GM18867 (cell line): ENCODE data around the gene KDM7A.
"Not testable (repeated sequence)": the region's sequence is repeated elsewhere in the genome, so short reads cannot be mapped to it uniquely, and the experiment has no call there.

Source experiments
- ATAC-seq: cut with Tn5 transposase; IDR thresholded peaks from one replicate; pipeline ENCODE4 v1.9.1; 2021; ENCODE audit warnings: mild to moderate bottlenecking, moderate library complexity; ENCODE audit not compliant: unreplicated experiment

The KDM7A gene

GRCh38 chr7:140176811-140177702 lies at the start of gene KDM7A:
TSS of gene KDM7A (minus strand) at chr7:140176983. CDS start at chr7:140176937, 46 bp downstream.
- ATAC-seq, result peak; percentile 72

- ATAC-seq, result no peak
Observed at GRCh38 chr7:140225562-140226249, 48.9 kb upstream of the KDM7A start.

GRCh38 chr7:140223515-140224221 lies 46.9 kb upstream of the KDM7A start:
- no peak for ATAC-seq

- ATAC-seq, result no peak
Observed at GRCh38 chr7:140222814-140223213, 46.0 kb upstream of the KDM7A start.

GRCh38 chr7:140219672-140220524 lies 43.1 kb upstream of the KDM7A start:
- ATAC-seq, result no peak

GRCh38 chr7:140218656-140219055 lies 41.9 kb upstream of the KDM7A start:
- ATAC-seq, result no peak

- no peak for ATAC-seq
Observed at GRCh38 chr7:140217750-140218501, 41.1 kb upstream of the KDM7A start.

- ATAC-seq, result no peak
Observed at GRCh38 chr7:140215281-140215680, 38.5 kb upstream of the KDM7A start.

- ATAC-seq, result peak; percentile 19
Observed at GRCh38 chr7:140214075-140214684, 37.4 kb upstream of the KDM7A start.

- ATAC-seq, result peak; percentile 39
Observed at GRCh38 chr7:140213684-140214074, 36.9 kb upstream of the KDM7A start.

- ATAC-seq, result peak; percentile 55
Observed at GRCh38 chr7:140212100-140212881, 35.5 kb upstream of the KDM7A start.

- no peak for ATAC-seq
Observed at GRCh38 chr7:140211698-140212097, 34.9 kb upstream of the KDM7A start.

GRCh38 chr7:140209866-140210609 lies 33.3 kb upstream of the KDM7A start:
- ATAC-seq, result peak; percentile 89

GRCh38 chr7:140206616-140207389 lies 30.0 kb upstream of the KDM7A start:
- ATAC-seq, result no peak

- ATAC-seq, result no peak
Observed at GRCh38 chr7:140205600-140205999, 28.8 kb upstream of the KDM7A start.

- no peak for ATAC-seq
Observed at GRCh38 chr7:140203556-140203955, 26.8 kb upstream of the KDM7A start.

- not testable (repeated sequence) for ATAC-seq
Observed at GRCh38 chr7:140202942-140203341, 26.2 kb upstream of the KDM7A start.
